Measurements from ENCODE around the gene FCHO1.

The FCHO1 gene

GRCh38 chr19:17788632-17789031 lies 37.4 kb downstream of the FCHO1 start:
- H3K4me3 ChIP-seq (ENCODE audit: low read depth, low read length) = no peak overlapping the region
- TF ChIP-seq MYC (IDR thresholded peaks at IDR 0.05; ENCODE audit: low read depth, low read length) (no peak), CTCF (IDR thresholded peaks at IDR 0.05; ENCODE audit: low read depth, low read length) (no peak), MAX (IDR thresholded peaks at IDR 0.05; ENCODE audit: low read depth, low read length) (no peak), POLR2A (IDR thresholded peaks at IDR 0.05; ENCODE audit: extremely low read depth, insufficient read length) (no peak)
- DNase-seq (ENCODE audit: low read depth) = no peak

GRCh38 chr19:17790059-17790780 lies 38.9 kb downstream of the FCHO1 start:
- TF ChIP-seq MYC (IDR thresholded peaks at IDR 0.05; ENCODE audit: low read depth, low read length) = no peak
- H3K4me3 ChIP-seq (ENCODE audit: low read depth, low read length) = no peak overlapping the region
- DNase-seq (ENCODE audit: low read depth) = no peak

GRCh38 chr19:17794412-17794730 lies 43.1 kb downstream of the FCHO1 start:
- no peak for DNase-seq (ENCODE audit: low read depth)
- H3K4me3 ChIP-seq (ENCODE audit: low read depth, low read length) = no peak overlapping the region
- no peak for TF ChIP-seq POLR2A (IDR thresholded peaks at IDR 0.05; ENCODE audit: extremely low read depth, insufficient read length)
- no peak for TF ChIP-seq MYC (IDR thresholded peaks at IDR 0.05; ENCODE audit: low read depth, low read length)
- no peak for TF ChIP-seq CTCF (IDR thresholded peaks at IDR 0.05; ENCODE audit: low read depth, low read length)
- no peak for TF ChIP-seq MAX (IDR thresholded peaks at IDR 0.05; ENCODE audit: low read depth, low read length)

- TF ChIP-seq POLR2A (IDR thresholded peaks at IDR 0.05; ENCODE audit: extremely low read depth, insufficient read length) = no peak
- H3K4me3 ChIP-seq (ENCODE audit: low read depth, low read length) = no peak within 1 kb of the TSS
Measured at GRCh38 chr19:17794731-17795494, 43.6 kb downstream of the FCHO1 start, which contains the start of gene B3GNT3. Gene B3GNT3 (plus strand): TSS chr19:17795138. CDS start chr19:17807808, 12,670 bp downstream.

GRCh38 chr19:17795495-17795856 lies 44.2 kb downstream of the FCHO1 start:
- no peak for DNase-seq (ENCODE audit: low read depth)
- no peak overlapping the region for H3K4me3 ChIP-seq (ENCODE audit: low read depth, low read length)
- no peak for TF ChIP-seq POLR2A (IDR thresholded peaks at IDR 0.05; ENCODE audit: extremely low read depth, insufficient read length)

More at GRCh38 chr19:17794731-17795494, 43.6 kb downstream of the FCHO1 start, which contains the start of gene B3GNT3:
- no peak for DNase-seq (ENCODE audit: low read depth)

- no peak for DNase-seq (ENCODE audit: low read depth)
- no peak overlapping the region for H3K4me3 ChIP-seq (ENCODE audit: low read depth, low read length)
- TF ChIP-seq CTCF (IDR thresholded peaks at IDR 0.05; ENCODE audit: low read depth, low read length) = no peak
- TF ChIP-seq MAX (IDR thresholded peaks at IDR 0.05; ENCODE audit: low read depth, low read length) = no peak
- TF ChIP-seq POLR2A (IDR thresholded peaks at IDR 0.05; ENCODE audit: extremely low read depth, insufficient read length) = no peak
- TF ChIP-seq MYC (IDR thresholded peaks at IDR 0.05; ENCODE audit: low read depth, low read length) = no peak
Measured at GRCh38 chr19:17796013-17796837, 44.9 kb downstream of the FCHO1 start.

- no peak overlapping the region for H3K4me3 ChIP-seq (ENCODE audit: low read depth, low read length)
- DNase-seq (ENCODE audit: low read depth) = no peak
Measured at GRCh38 chr19:17796838-17797423, 45.7 kb downstream of the FCHO1 start.

More at GRCh38 chr19:17796838-17797423, 45.7 kb downstream of the FCHO1 start:
- no peak for TF ChIP-seq MAX (IDR thresholded peaks at IDR 0.05; ENCODE audit: low read depth, low read length)
- no peak for TF ChIP-seq MYC (IDR thresholded peaks at IDR 0.05; ENCODE audit: low read depth, low read length)
